ENCODE data around the gene EDEM2.

The EDEM2 gene

GRCh38 chr20:35171753-35172433, 24.8 kb upstream of the EDEM2 start, which contains the start of gene PROCR:
Gene PROCR, plus strand, starts transcription at chr20:35172072. Its CDS starts 83 bp downstream, at chr20:35172155.
- TF ChIP-seq NFIC (IDR thresholded peaks at IDR 0.05) (0 out of 2 replicates have a peak, but pooled peaks have one; percentile 11), TEAD4 (IDR thresholded peaks at IDR 0.05) (no peak), EP300 (IDR thresholded peaks at IDR 0.05; ENCODE audit: borderline replicate concordance) (no peak)

- TF ChIP-seq REST (IDR thresholded peaks at IDR 0.05; ENCODE audit: low read depth), result no peak
- TF ChIP-seq ZBTB7A (IDR thresholded peaks at IDR 0.05; ENCODE audit: low read depth), result no peak
- TF ChIP-seq FOXM1 (IDR thresholded peaks at IDR 0.05; ENCODE audit: borderline replicate concordance, low read depth), result no peak
- no peak for TF ChIP-seq CEBPB (IDR thresholded peaks at IDR 0.05)
Observed at GRCh38 chr20:35171438-35171752, 24.3 kb upstream of the EDEM2 start.

GRCh38 chr20:35167787-35168186, 20.7 kb upstream of the EDEM2 start:
- TF ChIP-seq EGR1 (IDR thresholded peaks at IDR 0.05) (no peak), MAX (IDR thresholded peaks at IDR 0.05) (no peak), CREB1 (IDR thresholded peaks at IDR 0.05; ENCODE audit: low read depth) (no peak), TEAD4 (IDR thresholded peaks at IDR 0.05) (no peak), ZBTB7A (IDR thresholded peaks at IDR 0.05; ENCODE audit: low read depth) (no peak), TCF12 (IDR thresholded peaks at IDR 0.05; ENCODE audit: low read depth) (no peak), REST (IDR thresholded peaks at IDR 0.05; ENCODE audit: low read depth) (no peak), RAD21 (IDR thresholded peaks at IDR 0.05; ENCODE audit: low read depth) (no peak), YY1 (IDR thresholded peaks at IDR 0.05; ENCODE audit: low read depth) (no peak)

GRCh38 chr20:35166242-35166830, 19.2 kb upstream of the EDEM2 start:
- TF ChIP-seq EGR1 (IDR thresholded peaks at IDR 0.05) (no peak), FOXM1 (IDR thresholded peaks at IDR 0.05; ENCODE audit: borderline replicate concordance, low read depth) (no peak), YY1 (IDR thresholded peaks at IDR 0.05; ENCODE audit: low read depth) (no peak), CREB1 (IDR thresholded peaks at IDR 0.05; ENCODE audit: low read depth) (no peak), ZBTB7A (IDR thresholded peaks at IDR 0.05; ENCODE audit: low read depth) (no peak), TCF12 (IDR thresholded peaks at IDR 0.05; ENCODE audit: low read depth) (no peak), REST (IDR thresholded peaks at IDR 0.05; ENCODE audit: low read depth) (no peak), RAD21 (IDR thresholded peaks at IDR 0.05; ENCODE audit: low read depth) (no peak), EP300 (IDR thresholded peaks at IDR 0.05; ENCODE audit: borderline replicate concordance) (no peak), NFIC (IDR thresholded peaks at IDR 0.05) (no peak), CEBPB (IDR thresholded peaks at IDR 0.05) (no peak), TEAD4 (IDR thresholded peaks at IDR 0.05) (no peak), TAF1 (IDR thresholded peaks at IDR 0.05; ENCODE audit: low read depth) (no peak)

- TF ChIP-seq MAX (IDR thresholded peaks at IDR 0.05), result no peak
- TF ChIP-seq TAF1 (IDR thresholded peaks at IDR 0.05; ENCODE audit: low read depth), result no peak
- TF ChIP-seq TCF12 (IDR thresholded peaks at IDR 0.05; ENCODE audit: low read depth), result no peak
- TF ChIP-seq USF1 (IDR thresholded peaks at IDR 0.05), result no peak
- TF ChIP-seq RAD21 (IDR thresholded peaks at IDR 0.05; ENCODE audit: low read depth), result no peak
- no peak for TF ChIP-seq TEAD4 (IDR thresholded peaks at IDR 0.05)
- no peak for TF ChIP-seq YY1 (IDR thresholded peaks at IDR 0.05; ENCODE audit: low read depth)
- no peak for TF ChIP-seq CEBPB (IDR thresholded peaks at IDR 0.05)
- no peak for TF ChIP-seq EP300 (IDR thresholded peaks at IDR 0.05; ENCODE audit: borderline replicate concordance)
- no peak for TF ChIP-seq ZBTB7A (IDR thresholded peaks at IDR 0.05; ENCODE audit: low read depth)
- no peak for TF ChIP-seq EGR1 (IDR thresholded peaks at IDR 0.05)
Observed at GRCh38 chr20:35165221-35166185, 18.4 kb upstream of the EDEM2 start.
